GM20000 (cell line): ENCODE measurements around the gene LPP.

Experiments used
- DNase-seq: peaks from one replicate; pipeline ENCODE4 v3.0.0; 2012; ENCODE audit warnings: low spot score
- CTCF ChIP-seq: IDR thresholded peaks from 2 replicates; pipeline ENCODE4 v1.5.1; 2012; ENCODE audit warnings: mild to moderate bottlenecking, control low read depth; ENCODE audit errors: extremely low read depth, missing control alignments

LPP gene

DNA sequence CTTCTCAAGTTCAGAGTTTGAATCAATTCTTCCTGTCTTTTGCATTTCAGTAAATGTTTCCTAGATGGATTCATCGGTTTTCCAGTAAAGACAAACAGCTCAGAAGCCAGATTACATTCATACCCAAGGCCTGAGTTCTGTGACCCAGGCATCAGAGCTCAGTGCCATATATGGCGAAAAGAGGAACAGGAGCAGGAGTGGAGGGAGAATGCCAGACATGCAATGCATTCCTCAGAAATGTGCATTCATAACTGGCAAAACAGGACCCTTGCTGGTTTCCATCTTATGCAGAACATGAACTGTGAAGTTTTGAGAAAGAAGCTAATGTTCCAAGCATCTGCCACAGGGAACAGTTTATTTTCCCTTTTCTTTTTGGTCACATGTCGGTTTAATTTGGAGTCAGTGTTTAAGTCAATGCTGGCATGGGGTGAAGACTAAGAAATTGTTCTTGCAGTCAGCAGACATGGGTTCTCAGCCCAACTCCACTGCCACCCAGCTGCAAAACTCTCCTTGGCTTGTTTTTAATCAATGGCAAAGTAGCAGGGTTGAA, 116.5 kb downstream of the LPP start:
- no peak for DNase-seq
- no peak for TF ChIP-seq CTCF

DNA sequence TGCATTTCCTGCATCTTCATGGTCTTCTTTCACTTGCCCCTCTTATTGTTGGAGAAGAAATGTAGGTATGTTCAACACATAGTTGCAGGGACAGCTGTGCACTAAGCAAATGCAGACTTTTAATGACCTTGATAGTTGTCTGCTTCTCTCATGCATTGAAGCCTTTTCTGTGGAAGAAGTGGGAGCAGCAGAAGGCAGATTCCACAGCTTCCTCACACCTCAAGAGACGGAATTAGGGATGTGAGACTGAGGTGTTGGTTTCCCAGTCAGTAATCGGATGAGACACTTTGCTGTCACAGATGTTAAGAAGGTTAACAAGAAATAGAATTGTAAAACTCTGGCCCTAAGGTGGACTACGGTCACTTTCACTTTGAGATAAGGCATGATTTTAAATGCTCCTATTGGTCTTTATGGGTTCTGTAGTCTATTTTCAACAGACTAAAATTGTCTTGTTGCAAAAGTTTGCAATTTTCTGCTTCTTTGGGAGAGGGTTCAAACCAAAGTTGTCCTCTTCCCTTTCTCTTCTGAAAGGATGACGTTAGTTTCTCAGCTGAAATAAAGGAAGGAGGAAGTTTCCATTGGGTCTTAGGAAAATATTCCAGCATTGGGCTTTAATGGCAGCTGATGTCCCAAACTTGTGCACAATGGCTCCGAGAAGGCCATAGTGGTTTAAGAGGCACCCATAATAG, 117.4 kb downstream of the LPP start:
- no peak for TF ChIP-seq CTCF
- DNase-seq = no peak

DNA sequence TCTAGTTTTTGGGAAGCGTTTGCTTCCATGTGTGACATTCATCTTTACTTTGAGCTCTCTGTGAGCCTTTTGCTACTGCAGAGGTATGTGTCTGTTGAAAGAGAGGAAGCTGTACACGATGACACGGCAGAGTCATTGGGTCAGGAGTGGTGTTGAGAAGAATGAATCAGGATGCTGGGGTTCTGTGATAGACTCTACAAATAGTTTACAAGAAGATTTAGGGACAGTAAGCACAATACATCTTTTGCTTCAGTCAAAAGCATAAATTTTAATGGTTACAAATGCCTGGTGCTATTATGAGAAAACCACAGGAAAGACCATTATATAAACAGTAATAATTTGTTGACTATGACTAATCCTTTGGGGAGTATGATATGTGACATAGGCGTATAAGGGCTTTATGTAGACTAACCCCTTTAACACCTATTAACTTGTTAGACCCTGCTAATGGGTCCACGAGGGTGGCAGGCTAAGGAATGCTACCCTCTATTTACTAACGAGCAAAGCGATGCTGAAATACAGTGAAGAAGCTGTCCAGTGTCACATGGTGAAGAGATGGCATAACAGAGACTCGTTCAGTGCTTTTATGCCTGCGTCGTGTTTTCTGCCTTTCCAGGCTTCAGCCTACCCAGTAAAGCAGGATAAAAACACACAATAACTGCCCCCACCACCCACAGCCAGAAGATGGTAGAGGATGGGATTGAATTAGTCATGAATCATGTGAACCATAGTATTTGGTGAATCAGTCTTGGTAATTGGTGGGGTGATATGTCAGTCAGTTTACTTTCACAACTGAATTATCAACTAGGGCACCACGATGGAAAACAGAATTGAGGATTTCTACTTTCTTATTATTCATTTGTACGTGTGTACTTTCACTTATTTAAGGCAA, 118.8 kb downstream of the LPP start:
- TF ChIP-seq CTCF = no peak
- no peak for DNase-seq

DNA sequence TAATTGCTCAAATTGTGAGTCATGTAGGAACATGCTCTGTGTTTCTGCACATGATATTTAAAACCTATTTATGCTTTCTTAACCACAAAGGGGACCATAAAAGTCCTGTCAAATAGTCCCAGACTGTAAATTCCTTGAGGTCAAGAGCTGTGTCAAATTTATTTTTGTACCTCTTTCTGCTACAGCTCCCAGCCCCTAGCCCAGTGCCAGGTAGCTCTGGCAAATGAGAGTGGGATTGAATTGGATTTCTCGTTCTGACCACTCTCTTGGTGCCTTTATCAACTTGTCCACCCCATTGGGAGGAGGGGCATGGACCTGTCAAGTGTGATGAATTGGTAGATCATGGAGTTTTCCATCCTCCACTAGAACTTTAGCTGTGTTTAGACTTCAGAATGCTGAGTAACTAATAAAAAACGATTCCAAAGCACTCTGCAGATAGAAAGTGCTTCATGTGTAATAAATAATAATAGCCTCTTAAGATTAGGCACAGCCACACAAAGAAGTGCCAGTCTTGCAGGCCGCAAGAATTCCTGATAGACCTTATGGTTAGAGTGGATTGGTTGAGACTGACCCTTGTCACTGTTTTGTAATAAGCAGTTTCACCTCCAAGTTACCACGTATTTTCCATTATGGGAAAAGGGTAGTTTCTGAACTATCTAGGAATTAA, 120.4 kb downstream of the LPP start:
- no peak for TF ChIP-seq CTCF
- no peak for DNase-seq

GRCh38 chr3:188276375-188276774, 122.4 kb downstream of the LPP start:
- no peak for DNase-seq
- TF ChIP-seq CTCF = no peak

- no peak for TF ChIP-seq CTCF
- DNase-seq = no peak
These were observed 124.9 kb downstream of the LPP start for GRCh38 chr3:188278717-188279324.
